ENCODE results near the gene LEKR1.

Gene LEKR1

GRCh38 chr3:157051055-157051454 lies 224.9 kb downstream of the LEKR1 start:
- H3K36me3 ChIP-seq (ENCODE audit: insufficient read depth, low read length): no peaks in the 10 kb centered on the region
- no peaks in the 10 kb centered on the region for H3K4me1 ChIP-seq (ENCODE audit: insufficient read depth, low read length)
- no peak for DNase-seq
- no peak for ATAC-seq (ENCODE audit: insufficient read depth, low read depth)
- H3K4me3 ChIP-seq (ENCODE audit: low read depth in 1 of 2, low read length in 2 of 2): no peak overlapping the region
- TF ChIP-seq EZH2 (IDR thresholded peaks at IDR 0.05; ENCODE audit: borderline replicate concordance, low read depth, low read length, severe bottlenecking) (no peak), CTCF (IDR thresholded peaks at IDR 0.05; ENCODE audit: borderline replicate concordance, extremely low read depth, low read length, poor library complexity, severe bottlenecking) (no peak)
- no peak overlapping the region for H3K27ac ChIP-seq (ENCODE audit: low read length)
- H3K79me2 ChIP-seq (ENCODE audit: insufficient read depth, low read length): no peaks in the 10 kb centered on the region
- no peaks in the 10 kb centered on the region for H4K20me1 ChIP-seq (ENCODE audit: insufficient read depth, low read length)
- H3K9me3 ChIP-seq (ENCODE audit: insufficient read depth, low read length, severe bottlenecking): no peaks in the 10 kb centered on the region
- H2AFZ ChIP-seq (ENCODE audit: low read depth, low read length): no peak overlapping the region
- H3K27me3 ChIP-seq (ENCODE audit: insufficient read depth, low read length, poor library complexity): no peaks in the 10 kb centered on the region
- no peak overlapping the region for H3K4me2 ChIP-seq (ENCODE audit: insufficient read depth, low read length)
- H3K9ac ChIP-seq (ENCODE audit: low read depth, low read length): no peak overlapping the region

- H3K27ac ChIP-seq (ENCODE audit: low read length): no peak overlapping the region
- H3K9me3 ChIP-seq (ENCODE audit: insufficient read depth, low read length, severe bottlenecking): no peaks in the 10 kb centered on the region
- no peaks in the 10 kb centered on the region for H4K20me1 ChIP-seq (ENCODE audit: insufficient read depth, low read length)
- H3K4me2 ChIP-seq (ENCODE audit: insufficient read depth, low read length): no peak overlapping the region
- no peak overlapping the region for H2AFZ ChIP-seq (ENCODE audit: low read depth, low read length)
- H3K27me3 ChIP-seq (ENCODE audit: insufficient read depth, low read length, poor library complexity): no peaks in the 10 kb centered on the region
- no peak for ATAC-seq (ENCODE audit: insufficient read depth, low read depth)
- no peaks in the 10 kb centered on the region for H3K79me2 ChIP-seq (ENCODE audit: insufficient read depth, low read length)
- TF ChIP-seq CTCF (IDR thresholded peaks at IDR 0.05; ENCODE audit: borderline replicate concordance, extremely low read depth, low read length, poor library complexity, severe bottlenecking) (no peak), EZH2 (IDR thresholded peaks at IDR 0.05; ENCODE audit: borderline replicate concordance, low read depth, low read length, severe bottlenecking) (no peak)
- no peaks in the 10 kb centered on the region for H3K4me1 ChIP-seq (ENCODE audit: insufficient read depth, low read length)
- no peaks in the 10 kb centered on the region for H3K36me3 ChIP-seq (ENCODE audit: insufficient read depth, low read length)
- no peak overlapping the region for H3K4me3 ChIP-seq (ENCODE audit: low read depth in 1 of 2, low read length in 2 of 2)
- DNase-seq: no peak
- H3K9ac ChIP-seq (ENCODE audit: low read depth, low read length): no peak overlapping the region
Measured at GRCh38 chr3:157051591-157051990, 225.4 kb downstream of the LEKR1 start.

- Histone ChIP-seq H3K79me2 (ENCODE audit: insufficient read depth, low read length) (no peaks in the 10 kb centered on the region), H3K4me2 (ENCODE audit: insufficient read depth, low read length) (no peak overlapping the region), H3K4me1 (ENCODE audit: insufficient read depth, low read length) (no peaks in the 10 kb centered on the region), H4K20me1 (ENCODE audit: insufficient read depth, low read length) (no peaks in the 10 kb centered on the region), H3K36me3 (ENCODE audit: insufficient read depth, low read length) (no peaks in the 10 kb centered on the region), H3K27ac (ENCODE audit: low read length) (no peak overlapping the region), H3K4me3 (ENCODE audit: low read depth in 1 of 2, low read length in 2 of 2) (no peak overlapping the region), H3K27me3 (ENCODE audit: insufficient read depth, low read length, poor library complexity) (peaks cover 9% of the 10 kb centered on the region), H3K9me3 (ENCODE audit: insufficient read depth, low read length, severe bottlenecking) (no peaks in the 10 kb centered on the region), H2AFZ (ENCODE audit: low read depth, low read length) (no peak overlapping the region), H3K9ac (ENCODE audit: low read depth, low read length) (no peak overlapping the region)
- ATAC-seq (ENCODE audit: insufficient read depth, low read depth): no peak
- TF ChIP-seq CTCF (IDR thresholded peaks at IDR 0.05; ENCODE audit: borderline replicate concordance, extremely low read depth, low read length, poor library complexity, severe bottlenecking) (no peak), EZH2 (IDR thresholded peaks at IDR 0.05; ENCODE audit: borderline replicate concordance, low read depth, low read length, severe bottlenecking) (no peak)
- DNase-seq: no peak
Measured at GRCh38 chr3:157056035-157056434, 229.9 kb downstream of the LEKR1 start.

Measured in DND-41 (cell line).